DOHH2 (cell line): Measurements from ENCODE around the gene LRP11.
"Not testable (repeated sequence)": the region's sequence is repeated elsewhere in the genome, so short reads cannot be mapped to it uniquely, and the experiment has no call there.

Source experiments
- H3F3A ChIP-seq: fragments of 200-600 bp; sonication (generic), shearing (Covaris generic); 2 replicates; pipeline ENCODE4 v1.6.0; 2016; ENCODE audit warnings: antibody characterized with exemption, mild to moderate bottlenecking; ENCODE audit not compliant: control insufficient read depth, insufficient read depth
- H3K27ac ChIP-seq: fragments of 200-600 bp; sonication (generic); 2 replicates; pipeline ENCODE4 v1.5.1; 2014; ENCODE audit warnings: low read depth, mild to moderate bottlenecking, low read length, moderate library complexity
- H3K27me3 ChIP-seq: fragments of 200-600 bp; sonication (generic); 2 replicates; pipeline ENCODE4 v1.6.1; 2014; ENCODE audit warnings: mild to moderate bottlenecking, low read length, mixed read lengths; ENCODE audit not compliant: control insufficient read depth
- H3K36me3 ChIP-seq: fragments of 200-600 bp; sonication (generic); 2 replicates; pipeline ENCODE4 v1.6.1; 2014; ENCODE audit warnings: mild to moderate bottlenecking, low read length, moderate library complexity, mixed read lengths; ENCODE audit not compliant: control insufficient read depth
- H3K4me1 ChIP-seq: fragments of 200-600 bp; sonication (generic); 2 replicates; pipeline ENCODE4 v1.6.1; 2014; ENCODE audit warnings: mild to moderate bottlenecking, low read length, mixed read lengths; ENCODE audit not compliant: control insufficient read depth
- H3K4me2 ChIP-seq: fragments of 200-600 bp; sonication (generic); 2 replicates; pipeline ENCODE4 v1.6.0; 2014; ENCODE audit warnings: mild to moderate bottlenecking, low read length, moderate library complexity
- H3K4me3 ChIP-seq: fragments of 200-600 bp; sonication (generic); 2 replicates; pipeline ENCODE4 v1.5.1; 2014; ENCODE audit warnings: mild to moderate bottlenecking, low read length, mixed read lengths
- H3K79me2 ChIP-seq: fragments of 200-600 bp; sonication (generic); 2 replicates; pipeline ENCODE4 v1.6.1; 2014; ENCODE audit warnings: mild to moderate bottlenecking, low read length, mixed read lengths; ENCODE audit not compliant: control insufficient read depth
- H3K9me2 ChIP-seq: fragments of 200-600 bp; sonication (generic); replicated peaks from 2 replicates; pipeline ENCODE4 v1.6.1; 2014; ENCODE audit warnings: mild to moderate bottlenecking, low read length, mixed read lengths; ENCODE audit not compliant: control insufficient read depth
- H3K9me3 ChIP-seq: fragments of 200-600 bp; sonication (generic); 2 replicates; pipeline ENCODE4 v1.6.1; 2014; ENCODE audit warnings: antibody characterized with exemption, low read length, mixed read lengths; ENCODE audit not compliant: control insufficient read depth, insufficient read depth
- H4K20me1 ChIP-seq: fragments of 200-600 bp; sonication (generic); 2 replicates; pipeline ENCODE4 v1.6.0; 2014; ENCODE audit warnings: low read depth, mild to moderate bottlenecking, antibody characterized with exemption, low read length, moderate library complexity; ENCODE audit not compliant: control insufficient read depth, insufficient read depth
- CTCF ChIP-seq: fragments of 200-600 bp; sonication (generic); IDR thresholded peaks from one replicate; pipeline ENCODE4 v1.5.1; 2014; ENCODE audit warnings: antibody characterized with exemption, mild to moderate bottlenecking, low read depth, low read length; ENCODE audit not compliant: poor library complexity, severe bottlenecking
- EZH2phosphoT487 ChIP-seq: fragments of 200-600 bp; sonication (generic); IDR thresholded peaks from 2 replicates; pipeline ENCODE4 v1.6.1; 2017; ENCODE audit warnings: borderline replicate concordance, mild to moderate bottlenecking, antibody characterized with exemption, low read length, moderate library complexity, mixed read lengths

Gene LRP11

GRCh38 chr6:149910721-149911151 lies 46.6 kb upstream of the LRP11 start:
- Histone ChIP-seq H3K79me2 (no peaks in the 10 kb centered on the region), H3K4me1 (no peaks in the 10 kb centered on the region), H3K27me3 (peaks cover 14% of the 10 kb centered on the region), H3K4me3 (no peak overlapping the region), H3K9me3 (peaks cover 16% of the 10 kb centered on the region), H4K20me1 (no peaks in the 10 kb centered on the region), H3K27ac (no peak overlapping the region), H3F3A (no peaks in the 10 kb centered on the region), H3K9me2 (no peaks in the 10 kb centered on the region), H3K36me3 (no peaks in the 10 kb centered on the region), H3K4me2 (no peak overlapping the region)
- TF ChIP-seq EZH2phosphoT487 (no peak), CTCF (no peak)

- Histone ChIP-seq H3K79me2 (no peaks in the 10 kb centered on the region), H4K20me1 (no peaks in the 10 kb centered on the region), H3K4me3 (no peak overlapping the region), H3F3A (no peaks in the 10 kb centered on the region), H3K4me2 (no peak overlapping the region), H3K36me3 (no peaks in the 10 kb centered on the region), H3K27ac (no peak overlapping the region), H3K4me1 (no peaks in the 10 kb centered on the region), H3K9me2 (no peaks in the 10 kb centered on the region), H3K27me3 (peaks cover 14% of the 10 kb centered on the region), H3K9me3 (peaks cover 16% of the 10 kb centered on the region)
- TF ChIP-seq EZH2phosphoT487: no peak
- TF ChIP-seq CTCF: no peak
These were observed 45.7 kb upstream of the LRP11 start for GRCh38 chr6:149909701-149910470.

GRCh38 chr6:149908480-149908879 lies 44.3 kb upstream of the LRP11 start:
- not testable (repeated sequence) for H3K4me2 ChIP-seq, H3K4me1 ChIP-seq, H3K79me2 ChIP-seq, H3K27me3 ChIP-seq, H3K9me2 ChIP-seq, H3K27ac ChIP-seq, H4K20me1 ChIP-seq, H3K36me3 ChIP-seq, H3F3A ChIP-seq, H3K4me3 ChIP-seq
- peaks cover 16% of the 10 kb centered on the region for H3K9me3 ChIP-seq

GRCh38 chr6:149907317-149907716 lies 43.2 kb upstream of the LRP11 start:
- H3K9me3 ChIP-seq: peaks cover 16% of the 10 kb centered on the region
- no peaks in the 10 kb centered on the region for H4K20me1 ChIP-seq
- H3K4me3 ChIP-seq: no peak overlapping the region
- no peaks in the 10 kb centered on the region for H3K4me1 ChIP-seq
- H3K4me2 ChIP-seq: no peak overlapping the region
- no peak overlapping the region for H3K27ac ChIP-seq
- no peak for TF ChIP-seq EZH2phosphoT487
- TF ChIP-seq CTCF: no peak
- H3K27me3 ChIP-seq: no peaks in the 10 kb centered on the region; the same call in 1 of the 2 replicates
- H3K79me2 ChIP-seq: no peaks in the 10 kb centered on the region
- H3K36me3 ChIP-seq: no peaks in the 10 kb centered on the region
- no peaks in the 10 kb centered on the region for H3F3A ChIP-seq
- H3K9me2 ChIP-seq: no peaks in the 10 kb centered on the region
